AG09309 (cell line): ENCODE data around the gene TBX18.

Experiments
- DNase-seq: peaks from one replicate; pipeline ENCODE4 v3.0.0-alpha.2; 2010; ENCODE audit warnings: low read depth
- H3K4me3 ChIP-seq: 2 replicates; pipeline ENCODE4 v1.5.1; 2011; ENCODE audit warnings: mild to moderate bottlenecking, low read depth, low read length, moderate library complexity; ENCODE audit not compliant: control insufficient read depth
- TF ChIP-seq, protein P1 (sequence below): IDR thresholded peaks from 2 replicates; pipeline ENCODE4 v1.5.1; 2011; ENCODE audit warnings: mild to moderate bottlenecking, low read depth, low read length, inconsistent platforms; ENCODE audit not compliant: insufficient read depth, control insufficient read depth; ENCODE audit errors: missing control alignments

Gene TBX18

DNA sequence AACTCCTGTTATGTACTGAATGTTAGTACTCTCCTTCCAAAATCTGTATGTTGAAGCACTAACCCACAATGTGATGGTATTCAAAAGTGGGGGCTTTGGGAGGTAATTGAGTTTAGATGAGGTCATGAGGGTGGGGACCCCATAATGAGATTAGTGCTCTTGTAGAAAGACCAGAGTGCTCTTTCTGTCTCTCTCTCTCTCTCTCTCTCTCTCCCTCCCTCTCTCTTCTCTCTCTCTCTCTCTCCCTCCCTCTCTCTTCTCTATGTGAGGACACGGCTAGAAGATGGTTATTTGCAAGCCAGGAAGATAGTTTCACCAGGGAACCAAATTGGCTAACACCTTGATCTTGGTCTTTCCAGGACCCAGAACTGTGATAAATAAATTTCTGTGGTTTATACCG lies 107.4 kb downstream of the TBX18 start:
- no peak for DNase-seq
- TF ChIP-seq, protein P1, sequence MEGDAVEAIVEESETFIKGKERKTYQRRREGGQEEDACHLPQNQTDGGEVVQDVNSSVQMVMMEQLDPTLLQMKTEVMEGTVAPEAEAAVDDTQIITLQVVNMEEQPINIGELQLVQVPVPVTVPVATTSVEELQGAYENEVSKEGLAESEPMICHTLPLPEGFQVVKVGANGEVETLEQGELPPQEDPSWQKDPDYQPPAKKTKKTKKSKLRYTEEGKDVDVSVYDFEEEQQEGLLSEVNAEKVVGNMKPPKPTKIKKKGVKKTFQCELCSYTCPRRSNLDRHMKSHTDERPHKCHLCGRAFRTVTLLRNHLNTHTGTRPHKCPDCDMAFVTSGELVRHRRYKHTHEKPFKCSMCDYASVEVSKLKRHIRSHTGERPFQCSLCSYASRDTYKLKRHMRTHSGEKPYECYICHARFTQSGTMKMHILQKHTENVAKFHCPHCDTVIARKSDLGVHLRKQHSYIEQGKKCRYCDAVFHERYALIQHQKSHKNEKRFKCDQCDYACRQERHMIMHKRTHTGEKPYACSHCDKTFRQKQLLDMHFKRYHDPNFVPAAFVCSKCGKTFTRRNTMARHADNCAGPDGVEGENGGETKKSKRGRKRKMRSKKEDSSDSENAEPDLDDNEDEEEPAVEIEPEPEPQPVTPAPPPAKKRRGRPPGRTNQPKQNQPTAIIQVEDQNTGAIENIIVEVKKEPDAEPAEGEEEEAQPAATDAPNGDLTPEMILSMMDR = no peak
- no peak overlapping the region for H3K4me3 ChIP-seq

DNA sequence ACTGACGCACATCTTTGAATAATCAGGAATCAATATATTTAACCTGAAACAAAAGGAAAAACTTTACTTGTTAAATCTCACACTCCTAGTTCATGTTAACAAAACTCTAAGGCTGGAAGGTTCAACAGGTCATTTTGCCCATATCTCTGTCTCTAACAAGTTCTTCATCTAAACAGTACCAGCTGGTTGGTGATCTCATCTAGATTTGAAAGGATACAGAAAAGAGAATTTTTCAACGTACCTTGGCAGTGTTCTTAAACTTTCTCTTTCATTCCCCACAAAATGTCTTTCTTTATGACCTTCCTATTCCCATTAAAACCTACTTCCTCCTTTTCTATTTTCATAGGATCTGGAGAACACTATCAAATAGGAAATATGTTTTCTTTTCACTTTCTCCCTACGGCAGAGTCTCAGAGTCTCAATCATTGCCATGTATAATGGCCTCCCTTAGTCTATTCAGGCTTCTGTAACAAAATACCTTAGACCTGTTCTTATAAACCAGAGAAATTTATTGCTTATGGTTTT lies 111.3 kb downstream of the TBX18 start:
- no peak for DNase-seq
- TF ChIP-seq, protein P1 = no peak
- H3K4me3 ChIP-seq = no peak overlapping the region

DNA sequence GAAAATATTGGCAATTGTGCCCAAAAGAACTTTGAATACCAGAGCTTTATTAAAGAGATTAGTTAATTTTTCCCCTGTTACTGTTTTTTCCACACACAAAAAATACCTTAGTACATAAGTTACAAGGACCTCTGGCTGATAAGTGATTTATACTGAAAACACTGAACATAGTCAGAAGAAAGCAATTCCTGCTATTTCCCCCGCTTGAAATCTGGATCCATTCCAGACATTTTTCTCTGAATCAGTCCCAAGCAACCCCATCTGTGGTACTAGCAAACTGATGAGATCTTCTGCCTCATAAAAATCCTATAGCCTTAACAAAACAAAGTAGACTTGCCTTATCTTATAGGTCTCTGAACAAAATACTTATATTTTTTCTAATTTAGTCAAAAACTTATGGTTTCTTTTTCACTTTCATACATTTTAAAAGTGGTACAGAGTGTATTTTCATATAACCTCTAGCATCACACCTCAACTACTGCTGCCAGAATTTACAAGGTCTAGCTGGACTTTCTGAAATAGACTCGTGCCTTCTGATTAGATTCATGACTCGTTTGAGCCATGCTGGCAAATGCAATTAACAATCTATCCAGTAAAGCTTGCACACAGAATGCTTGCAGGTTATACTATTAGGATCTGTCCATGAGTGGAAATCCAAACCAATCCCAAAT lies 111.9 kb downstream of the TBX18 start:
- TF ChIP-seq, protein P1 = no peak
- no peak overlapping the region for H3K4me3 ChIP-seq
- peak; percentile 84 for DNase-seq

DNA sequence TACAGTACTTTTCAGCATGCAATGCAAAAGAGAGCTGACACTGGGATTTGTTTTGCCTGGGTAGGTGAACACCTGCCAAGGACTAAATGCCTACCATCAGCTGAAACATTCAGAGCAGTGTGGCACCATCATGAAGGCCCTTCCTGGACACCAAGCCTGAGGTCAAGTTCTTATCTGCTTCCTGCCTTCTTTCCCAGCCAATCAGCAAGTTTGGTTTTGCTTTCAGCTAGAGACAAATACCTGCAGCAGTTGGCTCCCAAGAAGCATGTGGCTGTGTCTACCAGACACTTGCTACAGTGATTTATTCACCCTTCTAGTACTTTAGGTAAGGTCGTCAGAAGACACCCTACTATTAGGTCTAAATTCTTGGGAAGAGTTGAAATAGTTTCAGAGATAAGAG lies 112.8 kb downstream of the TBX18 start:
- DNase-seq = no peak
- H3K4me3 ChIP-seq = no peak overlapping the region
- TF ChIP-seq, protein P1 = no peak

DNA sequence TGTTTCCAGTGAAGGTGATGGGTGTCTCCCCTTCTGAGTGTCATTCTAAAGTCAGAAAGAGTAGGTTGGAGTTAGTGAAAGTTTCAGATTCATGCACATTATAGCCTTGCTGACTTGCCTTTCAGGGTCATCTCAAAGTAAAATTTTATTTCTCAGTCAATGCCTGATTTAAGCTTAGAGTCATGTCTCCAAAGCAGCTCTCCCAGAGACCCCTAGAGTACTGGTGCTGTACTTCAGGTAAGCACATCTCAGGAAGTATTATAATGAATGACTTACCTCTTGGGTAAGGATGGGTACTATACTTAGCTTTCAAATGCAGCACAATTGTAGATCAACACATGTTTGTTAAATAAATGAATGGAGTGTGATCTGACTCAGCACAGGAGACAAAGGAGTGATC lies 116.0 kb downstream of the TBX18 start:
- TF ChIP-seq, protein P1 = no peak
- no peak for DNase-seq
- no peak overlapping the region for H3K4me3 ChIP-seq

DNA sequence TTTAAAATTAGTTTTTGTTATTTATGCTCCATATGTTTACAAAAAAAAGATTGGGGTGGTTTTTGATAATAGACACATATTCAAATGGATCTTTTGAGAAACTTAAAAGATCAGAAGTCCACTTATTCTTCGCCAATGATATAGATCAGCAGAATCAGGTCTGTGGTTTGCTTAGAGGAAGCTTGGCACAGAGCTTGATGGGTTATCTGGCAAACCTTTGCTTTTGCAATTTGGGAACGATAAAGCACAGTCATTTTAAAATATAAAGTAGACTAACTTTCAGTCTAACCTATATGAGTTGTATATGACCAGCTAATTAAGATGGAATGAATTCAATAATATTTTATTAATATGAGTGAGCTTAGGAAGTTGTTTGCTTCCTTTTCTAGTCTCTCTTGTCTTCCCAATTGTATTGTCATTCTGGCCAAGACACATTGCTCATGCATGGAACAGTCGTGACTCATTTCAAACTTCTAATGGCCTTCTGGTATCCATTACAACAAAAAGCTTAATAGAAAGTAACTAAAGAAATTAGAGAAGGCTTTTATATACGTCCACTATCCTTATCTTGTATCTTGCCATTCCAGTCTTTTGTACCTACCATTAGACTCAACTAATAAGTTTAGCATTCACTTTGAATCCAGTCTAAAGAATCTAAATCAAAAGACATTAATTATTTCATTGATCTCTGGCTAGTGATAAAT lies 118.7 kb downstream of the TBX18 start:
- no peak overlapping the region for H3K4me3 ChIP-seq
- DNase-seq = no peak
- TF ChIP-seq, protein P1 = no peak
